ENCODE data around the gene PLS1. TPM values are rescaled to one million over a fixed set of nuclear protein-coding genes. Genes with fewer than 3 reads are reported as not detected.

The PLS1 gene
- total and polyA plus RNA-seq, 2 of the 8 experiments (the other 6 are each of a cell fraction or from before 2014, with no cell fraction given): 18.7 to 44.7 TPM

DNA sequence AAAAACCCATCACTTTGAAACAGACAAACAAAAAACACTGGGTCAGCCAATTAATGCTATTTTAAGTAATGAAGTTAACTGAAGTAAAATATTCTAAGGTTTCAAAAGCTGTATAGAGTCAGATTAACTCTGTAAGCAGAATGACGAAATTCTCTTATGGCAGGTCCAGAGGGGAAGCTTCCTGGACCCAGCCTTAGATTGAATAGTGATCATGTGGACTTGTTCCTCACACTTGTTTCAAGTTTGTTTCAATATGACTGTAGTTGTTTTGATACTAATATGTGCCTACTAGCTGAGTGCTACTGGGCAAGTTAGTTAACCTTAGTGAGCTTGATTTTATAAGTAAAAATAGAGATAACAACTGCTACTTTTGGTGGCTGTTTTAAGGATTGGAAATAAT lies 32.6 kb downstream of the PLS1 start (continued):
- TF ChIP-seq CTCF (IDR thresholded peaks at IDR 0.05; ENCODE audit: control extremely low read depth in 1 of 3, insufficient read depth in 1 of 3, low read depth in 1 of 3, low read length in 3 of 3): no peak
- TF ChIP-seq RBBP5 (IDR thresholded peaks at IDR 0.05; ENCODE audit: borderline replicate concordance, low read depth, low read length): no peak
- no peak for TF ChIP-seq TBP (IDR thresholded peaks at IDR 0.05; ENCODE audit: low read depth, low read length)
